ENCODE data around the gene GP5. TPM values are rescaled to one million over a fixed set of nuclear protein-coding genes. Genes with fewer than 3 reads are reported as not detected.

Gene GP5
- total RNA-seq = 0.24 TPM in 1 of 2 replicates, not detected in the other

GRCh38 chr3:194399166-194399565, at the start of gene GP5:
GP5 (minus strand) TSS chr3:194399266; CDS start chr3:194398282, 984 bp downstream.

GRCh38 chr3:194369522-194370279, 29.4 kb downstream of the GP5 start, which contains the start of gene LRRC15:
LRRC15 (minus strand) TSS chr3:194369743; CDS start chr3:194361043, 8,700 bp downstream.

GRCh38 chr3:194351080-194351672, 47.9 kb downstream of the GP5 start, which contains the start of gene CPN2:
CPN2 (minus strand) TSS chr3:194351328; CDS start chr3:194342702, 8,626 bp downstream.

Other genes with a start within 250 kb of the GP5 start
- not detected in 2 replicates for gene CPN2, start 47.9 kb downstream of the GP5 start, total RNA-seq
- not detected in 2 replicates for gene LRRC15, start 29.5 kb downstream of the GP5 start, total RNA-seq
- gene ATP13A3, start 87.7 kb upstream of the GP5 start, total RNA-seq = 86.2 and 152 TPM in 2 replicates
- gene TMEM44, start 234.2 kb upstream of the GP5 start, total RNA-seq = 5.1 and 15.0 TPM in 2 replicates

All from epithelial cell of alveolus of lung (primary cell).